T-helper 2 cell (primary cell): ENCODE measurements around the gene ATXN7.
A peak's percentile ranks its signal among the peaks of the same experiment; 100 is the strongest.

ENCODE experiments used
- DNase-seq, 5 experiments: peaks; one replicate each; pipeline versions ENCODE4 v3.0.0 to v3.0.0-alpha.2; 2012 to 2022

Gene ATXN7

GRCh38 chr3:63964681-63965485 lies 101.2 kb downstream of the ATXN7 start:
- DNase-seq = peak in 1 of 5 experiments; percentile 33

DNA sequence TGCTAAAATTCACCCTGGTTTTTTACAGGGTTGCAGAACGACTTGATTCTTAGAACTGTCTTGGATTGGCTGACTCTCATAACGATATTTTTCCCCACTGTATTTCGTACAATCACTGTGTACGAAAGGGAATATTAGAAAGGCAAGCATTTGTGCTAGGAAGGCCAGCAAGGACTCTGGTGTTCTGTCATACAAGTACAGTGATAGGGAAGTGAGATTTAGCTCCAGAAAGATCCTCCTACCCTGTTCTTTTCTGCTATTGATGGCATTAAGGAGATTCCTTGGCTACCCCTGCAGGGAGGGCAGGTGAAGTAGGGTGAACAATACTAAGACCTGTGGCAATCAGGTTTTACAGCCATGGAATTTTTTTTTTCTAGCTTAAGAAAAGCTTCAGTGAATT lies 102.3 kb downstream of the ATXN7 start:
- DNase-seq = no peak

DNA sequence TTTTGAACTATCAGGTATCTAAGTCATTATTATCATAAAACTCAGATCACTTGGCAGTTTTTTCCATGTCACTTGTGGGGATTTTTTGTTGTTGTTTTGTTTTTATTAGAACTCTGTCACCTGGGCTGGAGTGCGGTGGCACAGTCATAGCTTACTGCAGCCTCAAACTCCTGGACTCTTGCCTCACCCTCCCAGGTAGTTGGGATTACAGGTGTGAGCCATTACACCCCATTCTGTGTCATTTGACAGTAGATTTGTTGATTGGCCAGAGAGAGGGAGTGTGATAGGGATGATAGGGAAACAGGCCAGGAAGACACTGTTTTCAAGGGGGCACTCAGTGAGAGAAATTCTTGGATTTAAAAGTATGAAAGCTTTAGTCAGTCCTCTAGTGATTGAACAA lies 103.2 kb downstream of the ATXN7 start:
- DNase-seq = peak in 1 of 5 experiments; percentile 29

DNA sequence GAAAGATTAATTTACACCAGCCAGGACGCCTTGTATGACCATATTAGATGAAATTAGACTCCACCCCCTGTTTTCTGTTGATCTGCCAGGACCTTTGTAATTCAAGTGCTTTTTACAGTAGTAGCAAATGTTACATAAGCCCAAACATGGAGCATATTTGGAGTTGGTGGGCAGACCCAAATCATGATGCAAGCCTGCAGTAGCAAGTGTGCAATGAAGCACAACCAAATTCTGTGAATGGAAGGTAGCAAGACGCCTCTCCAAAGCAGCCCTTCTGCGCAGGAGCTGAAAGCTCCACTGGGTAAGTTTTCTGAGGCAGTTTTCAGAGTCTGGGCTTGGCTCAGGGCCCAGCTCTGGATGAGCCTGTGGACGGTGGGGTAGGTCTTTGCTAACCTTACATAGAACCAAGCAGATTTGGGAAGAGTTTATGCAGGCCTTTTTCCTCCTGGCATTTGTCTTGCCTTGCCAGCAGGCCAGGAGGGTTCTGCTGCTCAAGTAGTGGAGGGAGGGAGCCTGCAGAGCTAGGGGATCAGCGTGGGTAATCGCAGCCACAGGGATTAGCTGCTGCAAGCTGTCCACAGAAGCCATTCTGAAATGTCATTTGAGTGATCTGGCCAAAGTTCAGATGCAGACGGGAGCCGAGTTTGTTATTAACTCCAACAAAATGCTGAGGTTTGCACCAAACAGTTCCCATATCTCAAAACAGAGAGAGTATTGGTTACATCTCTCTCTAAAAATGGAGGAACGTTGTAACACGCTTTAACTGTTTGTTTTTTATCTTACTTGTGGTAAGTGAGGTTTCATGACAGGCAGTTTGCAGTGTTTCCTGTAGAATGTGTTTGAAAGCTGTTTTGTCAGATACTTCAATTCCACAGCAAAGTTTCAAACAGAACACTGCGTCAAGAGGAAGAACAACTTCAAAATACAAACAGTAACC lies 104.3 kb downstream of the ATXN7 start:
- peak in 3 of 5 experiments; percentile 27 to 94 (median 75) for DNase-seq

- DNase-seq = peak in 1 of 5 experiments; percentile 56
These were observed 105.1 kb downstream of the ATXN7 start for GRCh38 chr3:63968612-63969350.

DNA sequence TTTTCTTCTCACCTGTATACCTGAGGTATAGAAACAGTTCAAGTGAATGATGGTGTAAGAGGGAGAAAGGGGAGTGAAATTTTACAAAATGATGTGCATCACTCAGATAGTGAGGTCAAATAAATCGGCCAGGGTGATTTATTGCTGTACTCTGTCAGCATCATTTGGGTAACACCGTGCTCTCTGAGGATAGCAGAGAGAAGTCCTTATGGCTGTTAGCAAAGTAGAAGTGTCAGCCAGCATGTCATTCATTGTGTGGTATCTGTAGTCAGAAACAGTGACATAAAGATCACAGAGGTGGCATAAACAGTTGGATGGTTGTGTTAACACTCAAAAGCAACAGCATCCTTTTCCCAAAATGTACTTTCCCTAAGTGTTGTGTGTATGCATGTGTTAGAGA lies 106.2 kb downstream of the ATXN7 start:
- peak in 1 of 5 experiments; percentile 46 for DNase-seq

GRCh38 chr3:63970631-63971475 lies 107.2 kb downstream of the ATXN7 start:
- DNase-seq = peak in 1 of 5 experiments; percentile 36

- no peak for DNase-seq
These were observed 108.5 kb downstream of the ATXN7 start for GRCh38 chr3:63972196-63972595.

DNA sequence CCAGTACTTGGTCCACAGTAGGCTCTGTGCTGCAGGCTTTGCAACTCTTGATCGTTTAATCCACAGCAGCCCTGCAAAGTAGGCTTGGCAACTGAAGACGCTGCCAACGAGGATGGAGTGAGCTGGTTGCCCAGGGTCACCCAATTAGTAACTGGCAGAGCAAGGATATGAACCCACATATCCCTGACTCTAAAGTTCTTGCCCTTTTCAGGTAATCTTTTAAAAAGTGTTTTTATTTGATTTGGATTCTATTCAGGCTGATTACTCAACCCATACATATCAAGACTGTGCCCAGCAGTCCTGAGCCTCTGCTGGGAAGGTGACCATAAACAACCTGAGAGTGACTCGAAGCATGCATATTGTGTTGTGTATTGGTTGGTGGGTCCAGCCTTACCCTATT lies 109.3 kb downstream of the ATXN7 start:
- DNase-seq = no peak

- no peak for DNase-seq
These were observed 109.7 kb downstream of the ATXN7 start for GRCh38 chr3:63973406-63973805.

- DNase-seq = no peak
These were observed 110.8 kb downstream of the ATXN7 start for GRCh38 chr3:63974451-63974850.

DNA sequence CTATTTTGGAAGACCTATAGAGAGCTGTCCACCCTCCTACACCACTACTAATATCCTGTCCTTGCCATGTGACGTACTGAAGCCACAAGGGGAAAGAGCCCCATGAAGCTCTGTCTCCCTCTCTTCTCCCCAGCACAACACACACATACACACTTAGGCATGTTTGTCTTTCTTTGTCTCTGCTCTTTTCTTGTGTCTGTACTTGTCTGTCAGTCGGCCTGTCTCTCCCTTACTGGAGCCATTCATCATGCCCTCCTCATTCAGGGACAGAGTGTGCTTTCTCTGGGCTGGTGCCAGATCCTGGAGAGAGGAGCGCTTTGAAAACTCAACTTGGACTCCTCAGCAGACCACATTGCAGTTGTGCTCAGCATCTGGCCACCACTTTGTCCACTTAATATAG lies 112.1 kb downstream of the ATXN7 start:
- peak in 1 of 5 experiments; percentile 24 for DNase-seq

- DNase-seq = no peak
These were observed 112.6 kb downstream of the ATXN7 start for GRCh38 chr3:63976161-63976871.

GRCh38 chr3:63976872-63977200 lies 113.2 kb downstream of the ATXN7 start:
- DNase-seq = no peak

- peak in 1 of 5 experiments; percentile 60 for DNase-seq
These were observed 114.2 kb downstream of the ATXN7 start for GRCh38 chr3:63977893-63978292.

DNA sequence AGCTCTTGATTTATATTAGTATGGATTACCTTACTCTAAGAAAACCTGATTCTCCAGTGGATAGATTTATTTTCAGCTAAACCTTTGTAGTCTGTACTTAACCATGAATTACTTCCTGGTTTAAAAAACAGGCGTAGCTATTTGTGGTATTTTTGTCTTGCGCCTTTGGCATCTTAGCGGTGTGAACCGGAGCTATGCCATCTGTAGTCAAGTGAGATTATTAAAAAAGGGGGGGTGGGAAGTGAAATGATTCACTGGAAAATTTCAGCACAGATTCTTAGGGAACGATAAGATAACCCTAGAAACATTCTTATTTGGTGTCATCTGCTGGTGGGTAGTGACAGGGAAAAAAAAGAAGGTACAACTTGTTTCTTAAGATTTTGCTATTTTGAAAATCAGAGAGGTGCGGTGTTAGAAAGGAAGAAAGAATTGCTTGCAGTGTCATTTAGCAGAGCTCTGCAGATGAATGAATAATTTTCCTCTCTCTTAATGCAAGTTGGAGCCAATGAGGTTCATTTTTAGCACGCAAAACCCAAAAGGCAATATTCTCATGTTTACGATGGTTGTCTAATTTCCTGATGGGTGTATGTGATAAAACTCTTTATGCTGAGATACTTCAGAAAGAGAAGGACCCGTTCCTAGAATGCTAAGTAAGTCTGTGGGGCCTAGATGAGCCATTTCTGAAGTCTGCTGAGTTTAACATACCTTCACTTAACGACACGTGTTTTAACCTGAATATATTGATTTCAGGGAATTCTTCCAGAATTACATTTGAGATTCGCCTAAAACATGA lies 115.6 kb downstream of the ATXN7 start:
- DNase-seq = peak in 3 of 5 experiments; percentile 40 to 84 (median 61)

GRCh38 chr3:63980019-63980418 lies 116.4 kb downstream of the ATXN7 start:
- DNase-seq = no peak

DNA sequence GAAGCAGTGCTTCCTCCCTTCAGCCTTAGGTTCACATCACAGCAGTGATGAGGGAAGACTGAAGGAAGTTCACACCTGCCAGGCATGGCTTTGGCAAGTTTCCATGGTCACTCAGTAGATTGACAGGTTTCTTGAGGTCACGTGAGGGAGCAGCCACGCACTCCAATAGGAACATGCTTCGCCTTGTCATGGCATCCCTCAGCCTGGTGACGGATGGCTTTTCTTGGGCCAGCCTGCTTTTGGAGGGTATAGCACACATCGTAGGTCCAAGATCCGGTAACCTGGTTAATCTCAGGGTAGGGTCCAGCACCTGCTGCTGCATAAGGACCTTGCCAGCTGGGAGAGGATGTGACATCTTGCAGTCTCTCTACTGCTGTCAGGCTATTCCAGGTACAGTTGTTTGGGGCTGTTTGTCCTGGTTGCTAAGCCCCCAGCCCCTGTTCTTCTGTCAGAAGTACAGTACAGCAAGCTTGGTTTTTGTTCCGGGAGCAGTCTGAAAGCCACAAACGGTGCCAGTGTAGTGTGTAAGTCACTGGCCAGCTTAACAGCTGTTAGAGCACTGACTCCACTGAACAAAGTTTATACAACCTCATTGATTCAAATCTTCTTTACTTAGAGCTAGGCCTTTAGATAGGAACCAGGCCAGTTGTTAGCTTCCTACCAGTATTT lies 117.3 kb downstream of the ATXN7 start:
- peak in 1 of 5 experiments; percentile 65 for DNase-seq

DNA sequence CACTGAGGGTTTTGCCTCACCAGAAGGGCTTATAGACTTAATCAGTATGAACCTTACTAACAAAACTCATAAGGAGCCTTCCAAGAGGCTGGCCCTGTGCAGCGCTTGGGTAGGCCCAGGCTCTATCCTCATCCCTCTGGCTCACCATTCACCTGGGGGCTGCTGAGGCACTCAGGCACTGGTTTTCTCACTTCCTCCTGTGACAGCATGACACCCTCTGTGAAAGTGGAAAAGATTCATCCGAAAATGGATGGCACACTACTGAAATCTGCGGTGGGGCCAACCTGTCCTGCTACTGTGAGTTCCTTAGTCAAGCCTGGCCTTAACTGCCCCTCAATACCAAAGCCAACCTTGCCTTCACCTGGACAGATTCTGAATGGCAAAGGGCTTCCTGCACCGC lies 118.3 kb downstream of the ATXN7 start:
- no peak for DNase-seq

DNA sequence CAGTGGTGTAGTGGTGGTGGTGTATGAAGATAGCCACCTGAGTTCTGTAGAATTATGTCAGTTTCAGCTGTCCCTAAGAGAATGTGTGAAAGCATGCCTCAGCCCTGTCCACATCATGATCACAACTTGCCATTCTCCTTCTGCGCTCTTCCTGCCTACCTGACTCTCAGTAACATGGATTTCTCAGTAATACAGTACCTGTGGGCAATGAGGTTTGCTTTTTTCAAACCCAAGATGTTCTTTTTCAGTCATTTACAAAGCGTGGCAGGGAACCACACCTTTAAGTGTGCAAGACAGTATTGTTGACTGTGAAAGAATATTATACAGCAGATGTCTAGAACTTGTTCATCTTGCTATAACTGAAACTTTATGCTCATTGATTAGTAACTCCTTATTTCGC lies 120.7 kb downstream of the ATXN7 start:
- DNase-seq = peak in 1 of 5 experiments; percentile 51
